Gastrocnemius medialis (tissue), 4 donors: Measurements from ENCODE around the gene IFIT3. TPM values are rescaled to one million over a fixed set of nuclear protein-coding genes. Genes with fewer than 3 reads are reported as not detected.
A peak's percentile ranks its signal among the peaks of the same experiment; 100 is the strongest.
"Not testable (repeated sequence)": the region's sequence is repeated elsewhere in the genome, so short reads cannot be mapped to it uniquely, and the experiment has no call there.

ENCODE experiments used
- ATAC-seq, 2 donors: fragments of 150-250 bp; one replicate each; pipeline ENCODE4 v1.9.1; 2016
- DNase-seq, 2 donors: peaks; one replicate each; pipeline ENCODE4 v3.0.0-alpha.2; 2019
- H3K27ac ChIP-seq, 4 donors: fragments of 200-600 bp; sonication (generic); 1 replicate in 1 of 4; 2 replicates in 3 of 4; pipeline ENCODE4 v1.5.1; 2016 to 2018; ENCODE audit warnings: mild to moderate bottlenecking in 2 of 4, moderate library complexity in 1 of 4
- H3K27me3 ChIP-seq, 3 donors: fragments of 200-600 bp; sonication (generic) in 2 of 3; 1 replicate in 1 of 3; 2 replicates in 2 of 3; pipeline versions ENCODE4 v1.5.1 to v1.6.0; 2016 to 2019; ENCODE audit warnings: mild to moderate bottlenecking in 1 of 3, moderate library complexity in 1 of 3
- H3K36me3 ChIP-seq, 2 donors: fragments of 200-600 bp; sonication (generic) in 1 of 2; one replicate each; pipeline ENCODE4 v1.5.1; 2017 to 2018
- H3K4me1 ChIP-seq, 2 donors: fragments of 200-600 bp; sonication (generic) in 1 of 2; one replicate each; pipeline ENCODE4 v1.5.1; 2016 to 2017; ENCODE audit warnings: mild to moderate bottlenecking in 2 of 2
- H3K4me3 ChIP-seq, 4 donors: fragments of 200-600 bp; sonication (generic) in 3 of 4; 1 replicate in 1 of 4; 2 replicates in 3 of 4; pipeline ENCODE4 v1.5.1; 2016 to 2019; ENCODE audit warnings: mild to moderate bottlenecking in 2 of 4
- H3K9me3 ChIP-seq, 3 donors: fragments of 200-600 bp; sonication (generic) in 2 of 3; 1 replicate in 1 of 3; 2 replicates in 2 of 3; pipeline ENCODE4 v1.5.1; 2016 to 2019
- CTCF ChIP-seq, 5 experiments: fragments of 450-650 bp in 3 of 5; fragments of 200-600 bp in 2 of 5; sonication (generic) in 2 of 5; IDR thresholded peaks in 4 of 5; conservative IDR thresholded peaks in 1 of 5; 1 replicate in 4 of 5; 2 replicates in 1 of 5; pipeline ENCODE4 v1.5.1; 2016 to 2019; ENCODE audit warnings: antibody characterized with exemption in 5 of 5, mild to moderate bottlenecking in 3 of 5, moderate library complexity in 3 of 5
- POLR2A ChIP-seq, 2 donors: fragments of 450-650 bp; IDR thresholded peaks; one replicate each; pipeline ENCODE4 v1.6.1; 2017; ENCODE audit warnings: antibody characterized with exemption in 2 of 2, mild to moderate bottlenecking in 2 of 2, moderate library complexity in 2 of 2
- in situ Hi-C, 4 donors: fragments of 200-750 bp; cut with MboI; loops; one replicate each; pipeline versions ENCODE4 v1.15.0 to v1.8.0; 2017; ENCODE audit warnings: low sequenced_read_pairs in 4 of 4
- intact Hi-C: fragments of 100-400 bp; cut with DNase I; formaldehyde crosslinking; loops from one replicate; pipeline ENCODE4 v1.15.1; 2023; ENCODE audit warnings: low total_unique reads
- total RNA-seq, 4 donors: library from RNA; depleted of rRNA; stranded (reverse); fragments of >200 nt; gene quantifications; one replicate each; pipeline versions ENCODE4 v1.1.0 to v1.2.3, GENCODE V29; 2016

The IFIT3 gene
- total RNA-seq, 4 donors from 2014 or later, result 2.2 to 8.9 (median 3.7) TPM

- in situ Hi-C loops, result loop anchor here in 1 of 4 donors (25.0 kb wide), 1 partner anchor 107 kb away; the partner anchor contains the start of genes IFIT1 and IFIT1B
- Histone ChIP-seq H3K27me3 (no peaks in the 10 kb centered on the region), H3K4me1 (peaks cover 9 to 45% of the 10 kb centered on the region in 2 donors), H3K36me3 (no peaks in the 10 kb centered on the region), H3K4me3 (no peak overlapping the region), H3K27ac (no peak overlapping the region), H3K9me3 (no peaks in the 10 kb centered on the region)
- intact Hi-C loops, result no loop called here
- DNase-seq (no peak), ATAC-seq (no peak)
- no peak for TF ChIP-seq POLR2A (IDR thresholded peaks at IDR 0.05)
- TF ChIP-seq CTCF (IDR thresholded peaks at IDR 0.05 in 4 of 5, conservative IDR thresholded peaks at IDR 0.05 in 1 of 5), result no peak
Measured at GRCh38 chr10:89280508-89280907, 47.3 kb upstream of the IFIT3 start.

GRCh38 chr10:89281606-89282395 is 46.0 kb upstream of the IFIT3 start:
- ATAC-seq, result no peak
- in situ Hi-C loops, result loop anchor here in 1 of 4 donors (25.0 kb wide), 1 partner anchor 106 kb away; the partner anchor contains the start of genes IFIT1 and IFIT1B
- no peak for DNase-seq
- TF ChIP-seq CTCF (IDR thresholded peaks at IDR 0.05 in 4 of 5, conservative IDR thresholded peaks at IDR 0.05 in 1 of 5), result no peak
- no peak for TF ChIP-seq POLR2A (IDR thresholded peaks at IDR 0.05)
- intact Hi-C loops, result no loop called here
- Histone ChIP-seq H3K27me3 (no peaks in the 10 kb centered on the region), H3K36me3 (no peaks in the 10 kb centered on the region), H3K9me3 (no peaks in the 10 kb centered on the region), H3K4me3 (no peak overlapping the region), H3K27ac (no peak overlapping the region), H3K4me1 (peaks cover 9 to 39% of the 10 kb centered on the region in 2 donors)

- peak in 1 of 2 donors; percentile 44 for ATAC-seq
- Histone ChIP-seq H3K4me3 (peak overlapping the region in 3 of 4 donors; percentile 18 to 39 (median 22)), H3K27ac (peak overlapping the region; percentile 55 to 71 (median 67)), H3K36me3 (no peaks in the 10 kb centered on the region), H3K27me3 (no peaks in the 10 kb centered on the region), H3K9me3 (no peaks in the 10 kb centered on the region), H3K4me1 (peaks cover 8 to 30% of the 10 kb centered on the region in 2 donors)
- TF ChIP-seq CTCF (IDR thresholded peaks at IDR 0.05 in 4 of 5, conservative IDR thresholded peaks at IDR 0.05 in 1 of 5) (no peak), POLR2A (IDR thresholded peaks at IDR 0.05) (no peak)
- no peak for DNase-seq
- in situ Hi-C loops, result loop anchor here in 1 of 4 donors (25.0 kb wide), 1 partner anchor 104 kb away; the partner anchor contains the start of genes IFIT1 and IFIT1B
- intact Hi-C loops, result no loop called here
Measured at GRCh38 chr10:89283025-89283935, 44.5 kb upstream of the IFIT3 start.

GRCh38 chr10:89283936-89284475 is 43.8 kb upstream of the IFIT3 start:
- ATAC-seq, result peak; percentile 87 to 88

GRCh38 chr10:89284711-89285110 is 43.1 kb upstream of the IFIT3 start:
- intact Hi-C loops, result not testable (repeated sequence)

More at GRCh38 chr10:89283936-89284475, 43.8 kb upstream of the IFIT3 start:
- no peaks in the 10 kb centered on the region for H3K36me3 ChIP-seq
- peak overlapping the region in 3 of 4 donors; percentile 18 to 39 (median 22) for H3K4me3 ChIP-seq
- peak overlapping the region; percentile 55 to 71 (median 67) for H3K27ac ChIP-seq
- DNase-seq, result peak; percentile 44 to 46
- peaks cover 4 to 27% of the 10 kb centered on the region in 2 donors for H3K4me1 ChIP-seq
- intact Hi-C loops, result no loop called here
- in situ Hi-C loops, result loop anchor here in 1 of 4 donors (25.0 kb wide), 1 partner anchor 103 kb away; the partner anchor contains the start of genes IFIT1 and IFIT1B
- no peaks in the 10 kb centered on the region for H3K27me3 ChIP-seq
- H3K9me3 ChIP-seq, result no peaks in the 10 kb centered on the region
- TF ChIP-seq CTCF (IDR thresholded peaks at IDR 0.05 in 4 of 5, conservative IDR thresholded peaks at IDR 0.05 in 1 of 5) (no peak), POLR2A (IDR thresholded peaks at IDR 0.05) (peak; percentile 12 to 29)

GRCh38 chr10:89285303-89285702 is 42.5 kb upstream of the IFIT3 start:
- in situ Hi-C loops, result loop anchor here in 1 of 4 donors (25.0 kb wide), 1 partner anchor 102 kb away; the partner anchor contains the start of genes IFIT1 and IFIT1B
- ATAC-seq, H3K9me3 ChIP-seq, DNase-seq, intact Hi-C loops, H3K27me3 ChIP-seq, H3K4me3 ChIP-seq, H3K27ac ChIP-seq, H3K36me3 ChIP-seq: not testable (repeated sequence)
- peaks cover 4 to 17% of the 10 kb centered on the region in 2 donors for H3K4me1 ChIP-seq

More at GRCh38 chr10:89284711-89285110, 43.1 kb upstream of the IFIT3 start:
- H3K9me3 ChIP-seq, H3K4me3 ChIP-seq, H3K27me3 ChIP-seq, ATAC-seq, H3K36me3 ChIP-seq, DNase-seq: not testable (repeated sequence)
- H3K27ac ChIP-seq, result peak overlapping the region in 3 of 4 donors; percentile 55 to 71 (median 67)
- in situ Hi-C loops, result loop anchor here in 1 of 4 donors (25.0 kb wide), 1 partner anchor 103 kb away; the partner anchor contains the start of genes IFIT1 and IFIT1B
- H3K4me1 ChIP-seq, result peaks cover 4 to 20% of the 10 kb centered on the region in 2 donors
